Measurements from ENCODE around the gene PTTG1IP.

Gene PTTG1IP

DNA sequence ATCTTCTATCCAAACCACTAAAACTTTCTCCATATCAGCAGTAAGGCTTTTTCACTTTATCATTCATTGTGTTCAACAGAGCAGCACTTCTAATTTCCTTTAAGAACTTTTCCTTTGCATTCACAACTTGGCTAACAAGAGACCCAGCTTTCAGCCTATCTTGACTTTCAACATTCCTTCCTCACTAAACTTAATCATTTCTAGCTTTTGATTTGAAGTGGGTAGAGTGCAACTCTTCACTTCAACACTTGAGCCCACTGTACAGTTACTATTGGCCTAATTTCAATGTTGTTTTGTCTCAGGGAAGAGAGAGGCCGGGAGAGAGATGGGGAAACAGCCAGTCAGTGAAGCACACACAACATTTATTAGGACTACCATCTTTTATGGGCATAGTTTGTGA is 73.8 kb downstream of the PTTG1IP start:
- no peak for DNase-seq

All from NCI-H2081 (cell line).